ENCODE data around the gene BANK1. TPM values are rescaled to one million over a fixed set of nuclear protein-coding genes. Genes with fewer than 3 reads are reported as not detected.

The BANK1 gene
- total RNA-seq, 1 experiment from 2014 or later = not detected

GRCh38 chr4:102116121-102116520 lies 325.6 kb downstream of the BANK1 start:
- DNase-seq (ENCODE audit: low read depth, low spot score) = no peak
- in situ Hi-C loops (cut with HindIII; ENCODE audit: low pct_unique_long_range_greater_than_20kb, low sequenced_read_pairs) = no loop called here

- in situ Hi-C loops (cut with HindIII; ENCODE audit: low pct_unique_long_range_greater_than_20kb, low sequenced_read_pairs) = no loop called here
- DNase-seq (ENCODE audit: low read depth, low spot score) = no peak
These were observed 330.3 kb downstream of the BANK1 start for GRCh38 chr4:102120846-102121245.
